Lung microvascular endothelial cell (primary cell): ENCODE data around the gene PFKM. TPM values are rescaled to one million over a fixed set of nuclear protein-coding genes. Genes with fewer than 3 reads are reported as not detected.
"Not testable (repeated sequence)": the region's sequence is repeated elsewhere in the genome, so short reads cannot be mapped to it uniquely, and the experiment has no call there.

Source experiments
- DNase-seq, 2 donors: peaks; one replicate each; pipeline versions ENCODE4 v3.0.0 to v3.0.0-alpha.2; 2010; ENCODE audit warnings: low read depth in 2 of 2
- total RNA-seq: library from RNA; depleted of rRNA; stranded (reverse); fragments of >200 nt; gene quantifications from 2 replicates; pipeline ENCODE4 v1.2.1, GENCODE V29; 2014

The PFKM gene
- total RNA-seq, 1 donor from 2014 or later: 30.4 TPM

DNA sequence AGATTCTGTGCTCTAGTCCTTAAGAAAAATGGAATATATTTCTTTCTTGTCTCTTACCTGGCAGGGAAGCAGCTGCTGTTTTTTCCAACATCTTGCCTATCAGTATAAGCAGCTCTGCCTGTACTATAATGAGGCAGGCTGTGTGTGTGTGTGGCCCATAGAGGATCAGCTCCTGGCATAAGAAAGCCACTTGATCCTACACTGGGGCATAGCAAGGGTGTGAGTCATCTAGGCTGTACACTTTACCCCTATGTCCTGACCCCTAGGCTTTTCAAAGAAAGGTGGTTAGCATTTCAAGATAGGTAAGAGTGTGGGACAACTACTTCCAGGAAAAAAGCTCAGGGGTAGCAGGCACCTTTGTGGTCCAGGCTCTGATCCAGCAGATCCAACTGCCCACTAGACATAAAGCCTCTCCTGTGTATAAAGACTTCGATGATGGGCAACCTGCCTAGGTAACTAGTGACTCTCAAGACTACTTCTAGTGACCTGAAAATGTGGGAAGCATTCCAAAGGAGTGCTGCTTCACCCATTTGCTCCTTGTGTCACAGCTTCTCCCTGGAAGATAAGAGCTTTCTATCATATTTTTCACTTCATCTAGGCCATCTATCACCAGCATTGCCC lies 8.4 kb upstream of the PFKM start:
- DNase-seq: no peak

GRCh38 chr12:48111312-48111693 lies 7.9 kb upstream of the PFKM start:
- not testable (repeated sequence) for DNase-seq

GRCh38 chr12:48115957-48116356 lies 3.2 kb upstream of the PFKM start:
- DNase-seq: no peak

DNA sequence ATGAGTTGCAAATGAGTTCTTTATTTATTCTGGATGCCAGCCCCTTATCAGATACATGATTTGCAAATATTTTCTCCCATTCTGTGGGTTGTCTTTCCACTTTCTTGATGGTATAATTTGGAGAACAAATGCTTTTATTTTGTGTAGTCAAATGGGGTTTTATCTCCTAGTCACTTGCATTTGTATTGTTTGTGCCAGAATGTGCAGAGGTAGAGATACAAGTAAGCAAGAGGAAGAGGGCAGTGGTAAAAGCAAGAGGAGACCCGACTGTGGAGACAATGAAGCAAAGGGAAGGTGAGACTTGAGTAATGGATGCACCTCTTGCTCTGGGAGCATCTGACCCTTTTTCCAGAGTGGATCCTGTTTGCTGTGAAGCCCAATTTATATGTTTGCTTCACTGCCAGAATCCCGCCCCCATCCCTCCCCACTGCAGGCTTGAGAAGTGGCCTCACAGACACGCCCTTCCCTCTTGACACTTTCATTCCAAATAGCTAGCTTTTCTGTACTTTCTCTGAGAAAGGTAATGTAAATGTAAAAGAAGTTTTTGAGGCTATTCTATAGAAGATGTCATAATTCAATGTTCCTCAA lies 786 bp upstream of the PFKM start:
- no peak for DNase-seq

DNA sequence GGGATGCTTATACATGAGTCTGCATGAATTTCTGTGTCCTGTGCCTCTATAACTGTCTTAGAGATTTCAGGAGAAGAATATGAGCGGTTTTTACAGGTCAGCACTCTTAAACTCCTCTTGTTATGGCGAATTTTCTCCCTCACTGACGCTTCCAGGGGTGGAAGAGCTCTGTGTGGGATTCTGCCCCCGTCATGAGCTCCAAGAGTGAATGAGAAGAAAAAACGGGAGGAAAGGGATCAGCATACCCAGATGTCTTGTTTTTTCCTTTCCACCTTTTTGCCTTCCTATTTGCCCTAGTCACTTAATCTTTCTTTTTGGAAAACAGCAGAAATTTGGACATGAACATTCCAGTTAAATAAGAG lies 651 bp downstream of the PFKM start:
- no peak for DNase-seq

DNA sequence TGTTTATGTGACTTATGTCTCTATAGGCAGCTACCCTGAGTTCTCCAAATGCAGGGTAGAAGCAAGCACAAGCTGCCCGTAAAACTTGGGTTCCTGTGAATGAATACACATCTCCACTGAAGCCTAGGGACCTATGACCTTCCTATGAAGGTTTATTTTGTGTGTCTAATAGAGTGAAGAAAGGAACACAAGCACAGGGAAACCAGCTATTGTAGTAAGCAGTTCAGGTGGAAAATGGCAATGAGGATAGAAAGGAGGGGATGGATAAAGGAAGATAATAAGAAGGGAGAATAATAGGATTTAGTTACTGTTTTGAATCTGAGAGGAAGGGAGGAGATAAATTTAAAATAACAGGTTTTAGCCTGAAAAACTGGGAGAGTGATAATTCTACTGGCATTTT lies 2.4 kb downstream of the PFKM start:
- DNase-seq: no peak

GRCh38 chr12:48122065-48122834 lies 3.1 kb downstream of the PFKM start:
- no peak for DNase-seq

GRCh38 chr12:48123169-48123568 lies 4.0 kb downstream of the PFKM start:
- DNase-seq: no peak

DNA sequence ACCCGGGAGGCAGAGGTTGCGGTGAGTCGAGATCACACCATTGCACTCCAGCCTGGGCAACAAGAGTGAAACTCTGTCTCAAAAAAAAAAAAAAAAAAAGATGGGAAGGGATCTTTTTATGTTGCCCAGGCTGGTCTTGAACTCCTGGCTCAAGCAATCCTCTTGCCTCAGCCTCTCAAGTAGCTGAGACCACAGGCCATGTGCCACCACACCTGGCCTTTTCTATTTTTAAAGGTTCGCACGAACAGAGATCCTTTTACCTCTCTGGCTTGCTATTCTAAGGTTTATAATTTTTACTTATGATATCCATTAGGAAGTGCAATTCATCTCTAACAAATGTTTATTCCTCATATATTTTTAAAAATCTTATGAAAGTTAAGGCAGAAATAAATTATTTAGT lies 6.4 kb downstream of the PFKM start:
- DNase-seq: not testable (repeated sequence)

GRCh38 chr12:48125985-48126384 lies 6.8 kb downstream of the PFKM start:
- DNase-seq: no peak

DNA sequence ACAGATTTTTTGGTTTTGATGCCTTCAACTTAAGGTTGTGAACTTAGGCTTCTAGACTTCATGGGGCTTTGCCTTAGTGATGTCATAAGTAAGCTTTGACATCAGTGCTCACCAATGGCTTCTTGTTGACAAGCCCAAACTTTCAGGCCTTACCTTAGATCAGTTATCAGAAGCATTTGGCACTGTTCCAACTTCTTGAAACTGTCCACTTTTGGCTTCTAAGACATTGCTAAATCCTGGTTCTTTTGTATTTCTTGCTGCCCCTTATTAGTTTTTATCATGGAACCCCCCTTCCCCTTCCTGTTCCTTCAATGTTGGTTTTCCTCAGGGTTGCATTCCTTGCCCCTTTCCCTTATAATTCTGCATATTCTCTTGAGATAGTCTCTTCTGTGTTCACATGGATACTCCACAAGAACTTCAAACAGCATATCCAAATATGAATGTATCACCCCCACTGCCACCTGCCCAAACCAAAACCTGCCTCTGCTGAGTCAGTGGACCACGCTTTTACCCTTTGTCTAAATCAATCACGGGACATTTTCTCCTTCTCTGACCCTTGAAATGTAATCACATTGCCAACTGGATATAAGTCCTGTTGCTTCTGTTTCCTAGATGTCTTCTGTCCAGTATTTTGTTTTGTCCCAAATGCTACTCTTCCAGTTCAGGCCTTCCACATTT lies 7.9 kb downstream of the PFKM start:
- DNase-seq: no peak

- DNase-seq: no peak
These were observed 9.6 kb downstream of the PFKM start for GRCh38 chr12:48128800-48129199.

- no peak for DNase-seq
These were observed 10.2 kb downstream of the PFKM start for GRCh38 chr12:48129376-48129775.

GRCh38 chr12:48131517-48131916 lies 12.4 kb downstream of the PFKM start:
- no peak for DNase-seq

DNA sequence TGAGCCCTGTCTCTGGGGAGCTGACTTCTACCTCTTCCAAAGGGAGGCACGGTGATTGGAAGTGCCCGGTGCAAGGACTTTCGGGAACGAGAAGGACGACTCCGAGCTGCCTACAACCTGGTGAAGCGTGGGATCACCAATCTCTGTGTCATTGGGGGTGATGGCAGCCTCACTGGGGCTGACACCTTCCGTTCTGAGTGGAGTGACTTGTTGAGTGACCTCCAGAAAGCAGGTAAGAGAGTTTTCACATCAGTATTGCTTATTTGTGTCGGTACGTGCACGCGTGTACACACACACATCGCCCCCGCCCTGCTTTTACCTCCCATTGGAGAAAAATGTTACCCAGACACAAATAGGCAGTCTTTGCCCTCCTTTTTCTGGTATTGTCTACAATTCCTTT lies 13.7 kb downstream of the PFKM start:
- DNase-seq: no peak

DNA sequence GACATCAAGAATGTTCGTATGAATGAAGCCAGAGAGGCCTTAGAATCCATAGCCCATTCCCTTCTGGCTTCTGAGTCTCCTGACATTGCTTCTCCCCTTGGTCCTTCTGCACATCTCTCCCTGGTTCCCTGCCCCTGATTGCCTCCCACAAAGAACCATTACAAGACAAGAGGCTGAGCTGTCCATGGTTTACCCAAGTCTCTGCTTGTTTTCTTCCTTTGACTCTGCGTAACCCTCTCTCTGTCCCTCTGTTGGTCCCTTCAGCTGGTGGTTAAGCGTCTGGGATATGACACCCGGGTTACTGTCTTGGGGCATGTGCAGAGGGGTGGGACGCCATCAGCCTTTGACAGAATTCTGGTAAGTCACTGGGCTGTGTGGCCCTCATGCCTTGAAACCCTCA lies 15.9 kb downstream of the PFKM start:
- DNase-seq: no peak

GRCh38 chr12:48142818-48143674 lies 23.9 kb downstream of the PFKM start:
- peak in 1 of 2 donors; percentile 18 for DNase-seq

DNA sequence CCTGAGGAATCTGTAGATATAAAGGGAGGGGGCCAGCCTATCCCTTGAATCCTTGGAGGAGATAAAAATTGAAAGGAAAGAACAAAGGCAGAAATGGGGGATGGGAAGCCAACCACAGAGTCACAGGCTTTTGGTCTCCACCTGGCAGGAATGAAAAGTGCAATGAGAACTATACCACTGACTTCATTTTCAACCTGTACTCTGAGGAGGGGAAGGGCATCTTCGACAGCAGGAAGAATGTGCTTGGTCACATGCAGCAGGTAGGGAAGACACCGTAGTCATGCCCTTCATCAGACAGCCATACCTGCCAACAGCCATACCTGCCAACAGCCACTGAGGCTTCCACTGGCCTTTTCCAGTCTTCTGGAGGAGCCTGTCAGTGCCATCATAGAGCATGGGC lies 24.7 kb downstream of the PFKM start:
- DNase-seq: no peak

DNA sequence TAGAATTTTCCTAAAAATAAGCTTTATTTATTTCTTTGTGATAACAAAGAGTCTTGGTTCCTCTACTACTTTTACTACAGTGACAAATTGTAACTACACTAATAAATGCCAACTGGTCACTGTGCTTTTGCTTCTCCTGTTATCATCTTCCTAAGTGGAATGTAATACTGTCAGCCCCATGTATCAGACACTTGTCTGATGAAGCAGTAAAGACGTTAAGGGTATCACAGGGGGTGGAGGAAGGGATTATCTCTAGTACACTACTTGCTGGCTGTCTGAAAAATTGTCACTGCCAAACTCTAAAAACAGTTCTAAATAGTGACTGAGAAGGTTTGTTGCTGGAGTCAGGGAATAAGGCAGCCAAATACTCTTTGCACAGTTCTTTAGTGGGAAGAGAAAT lies 26.8 kb downstream of the PFKM start:
- no peak for DNase-seq

GRCh38 chr12:48151103-48151771 lies 32.1 kb downstream of the PFKM start:
- DNase-seq: no peak

GRCh38 chr12:48155786-48156185 lies 36.6 kb downstream of the PFKM start:
- not testable (repeated sequence) for DNase-seq
